Glomerular endothelial cell (primary cell): ENCODE results near the gene ARHGAP6. TPM values are rescaled to one million over a fixed set of nuclear protein-coding genes. Genes with fewer than 3 reads are reported as not detected.

Experiments used
- DNase-seq: peaks from one replicate; pipeline ENCODE4 v3.0.0-alpha.2; 2011; ENCODE audit warnings: low read depth, low spot score; ENCODE audit errors: extremely low read depth
- total RNA-seq: library from RNA; depleted of rRNA; stranded (reverse); fragments of >200 nt; gene quantifications from 2 replicates; pipeline ENCODE4 v1.2.3, GENCODE V29; 2015

ARHGAP6 gene
- total RNA-seq, 1 donor from 2014 or later, result 1.7 TPM

- DNase-seq, result no peak
Measured at GRCh38 chrX:11401966-11402365, 263.8 kb downstream of the ARHGAP6 start.

- DNase-seq, result no peak
Measured at GRCh38 chrX:11399489-11400094, 266.1 kb downstream of the ARHGAP6 start.

GRCh38 chrX:11398785-11399184, 266.9 kb downstream of the ARHGAP6 start:
- DNase-seq, result no peak

- no peak for DNase-seq
Measured at GRCh38 chrX:11398139-11398538, 267.6 kb downstream of the ARHGAP6 start.

GRCh38 chrX:11397680-11398079, 268.0 kb downstream of the ARHGAP6 start:
- no peak for DNase-seq

- no peak for DNase-seq
Measured at GRCh38 chrX:11395859-11396258, 269.9 kb downstream of the ARHGAP6 start.

- DNase-seq, result no peak
Measured at GRCh38 chrX:11393949-11394654, 271.6 kb downstream of the ARHGAP6 start.

- no peak for DNase-seq
Measured at GRCh38 chrX:11386812-11387211, 278.9 kb downstream of the ARHGAP6 start.

- no peak for DNase-seq
Measured at GRCh38 chrX:11386001-11386523, 279.7 kb downstream of the ARHGAP6 start.

GRCh38 chrX:11382930-11383329, 282.8 kb downstream of the ARHGAP6 start:
- no peak for DNase-seq

- peak; percentile 23 for DNase-seq
Measured at GRCh38 chrX:11381464-11381863, 284.3 kb downstream of the ARHGAP6 start.

- no peak for DNase-seq
Measured at GRCh38 chrX:11380187-11380844, 285.4 kb downstream of the ARHGAP6 start.

- DNase-seq, result no peak
Measured at GRCh38 chrX:11376163-11376562, 289.6 kb downstream of the ARHGAP6 start.

- no peak for DNase-seq
Measured at GRCh38 chrX:11375614-11376119, 290.1 kb downstream of the ARHGAP6 start.

GRCh38 chrX:11374570-11374969, 291.1 kb downstream of the ARHGAP6 start:
- DNase-seq, result no peak

- no peak for DNase-seq
Measured at GRCh38 chrX:11371106-11371505, 294.6 kb downstream of the ARHGAP6 start.

- peak; percentile 31 for DNase-seq
Measured at GRCh38 chrX:11367609-11368430, 297.9 kb downstream of the ARHGAP6 start.

- no peak for DNase-seq
Measured at GRCh38 chrX:11366998-11367595, 298.6 kb downstream of the ARHGAP6 start.

- DNase-seq, result no peak
Measured at GRCh38 chrX:11365426-11365825, 300.3 kb downstream of the ARHGAP6 start.

GRCh38 chrX:11364835-11365234, 300.9 kb downstream of the ARHGAP6 start:
- DNase-seq, result no peak
